SK-N-SH treated with all-trans-retinoic acid at 6 μM for 48 hours (cell line): Measurements from ENCODE around the gene MGLL.

Experiments
- ATAC-seq: fragments of 200-7000 bp; cut with Tn5 transposase; 3 replicates; pipeline ENCODE4 v1.9.1; 2020; ENCODE audit warnings: mild to moderate bottlenecking, moderate library complexity
- ARNTL ChIP-seq: fragments of 450-650 bp; formaldehyde crosslinking; IDR thresholded peaks from 2 replicates; pipeline ENCODE4 v1.5.0; 2020; ENCODE audit warnings: low read depth, mild to moderate bottlenecking, moderate library complexity, borderline replicate concordance
- BACH2 ChIP-seq: fragments of 250-450 bp; sonication (Bioruptor Pico); IDR thresholded peaks from 2 replicates; pipeline ENCODE4 v1.9.0; 2021; ENCODE audit warnings: mild to moderate bottlenecking, borderline replicate concordance
- CREB5 ChIP-seq: fragments of 250-450 bp; sonication (Bioruptor Pico); IDR thresholded peaks from 2 replicates; pipeline ENCODE4 v1.5.1; 2020; ENCODE audit warnings: low read depth, mild to moderate bottlenecking, moderate library complexity
- CSDC2 ChIP-seq: fragments of 250-450 bp; sonication (Bioruptor Pico); IDR thresholded peaks from 2 replicates; pipeline ENCODE4 v1.5.0; 2020; ENCODE audit warnings: mild to moderate bottlenecking, moderate library complexity
- CSRNP3 ChIP-seq: fragments of 250-450 bp; sonication (Bioruptor Pico); IDR thresholded peaks from 2 replicates; pipeline ENCODE4 v1.5.1; 2021; ENCODE audit warnings: mild to moderate bottlenecking, moderate library complexity
- ESRRG ChIP-seq: fragments of 250-450 bp; sonication (Bioruptor Pico); IDR thresholded peaks from 2 replicates; pipeline ENCODE4 v1.6.1; 2021; ENCODE audit warnings: mild to moderate bottlenecking
- GLIS3 ChIP-seq: fragments of 250-450 bp; sonication (Bioruptor Pico); IDR thresholded peaks from 2 replicates; pipeline ENCODE4 v1.5.0; 2020; ENCODE audit warnings: mild to moderate bottlenecking, moderate library complexity
- ISL1 ChIP-seq: fragments of 250-450 bp; sonication (Bioruptor Pico); IDR thresholded peaks from 2 replicates; pipeline ENCODE4 v2.1.2; 2022; ENCODE audit warnings: mild to moderate bottlenecking, moderate library complexity
- OSR1 ChIP-seq: fragments of 250-450 bp; sonication (Bioruptor Pico); IDR thresholded peaks from 2 replicates; pipeline ENCODE4 v1.8.0; 2022; ENCODE audit warnings: moderate library complexity, mild to moderate bottlenecking, inconsistent platforms
- PATZ1 ChIP-seq: fragments of 250-450 bp; sonication (Bioruptor Pico); IDR thresholded peaks from 2 replicates; pipeline ENCODE4 v1.8.0; 2020; ENCODE audit warnings: mild to moderate bottlenecking, moderate library complexity, borderline replicate concordance
- POU6F1 ChIP-seq: fragments of 250-450 bp; sonication (Bioruptor Pico); IDR thresholded peaks from 2 replicates; pipeline ENCODE4 v1.8.0; 2021; ENCODE audit warnings: low read depth, mild to moderate bottlenecking, moderate library complexity, borderline replicate concordance
- PPARA ChIP-seq: fragments of 250-450 bp; sonication (Bioruptor Pico); IDR thresholded peaks from 2 replicates; pipeline ENCODE4 v1.5.0; 2020; ENCODE audit warnings: mild to moderate bottlenecking, borderline replicate concordance
- SNAI2 ChIP-seq: fragments of 250-450 bp; sonication (Bioruptor Pico); IDR thresholded peaks from 2 replicates; pipeline ENCODE4 v1.5.0; 2020; ENCODE audit warnings: mild to moderate bottlenecking, moderate library complexity
- TCF4 ChIP-seq: fragments of 250-450 bp; sonication (Bioruptor Pico); IDR thresholded peaks from 2 replicates; pipeline ENCODE4 v1.8.0; 2021; ENCODE audit warnings: mild to moderate bottlenecking, moderate library complexity, borderline replicate concordance
- TOX ChIP-seq: fragments of 250-450 bp; sonication (Bioruptor Pico); IDR thresholded peaks from 2 replicates; pipeline ENCODE4 v1.8.0; 2021; ENCODE audit warnings: mild to moderate bottlenecking, moderate library complexity, borderline replicate concordance
- TSHZ2 ChIP-seq: fragments of 250-450 bp; sonication (Bioruptor Pico); IDR thresholded peaks from 2 replicates; pipeline ENCODE4 v1.5.0; 2020; ENCODE audit warnings: mild to moderate bottlenecking, moderate library complexity
- ZC3H10 ChIP-seq: fragments of 250-450 bp; sonication (Bioruptor Pico); IDR thresholded peaks from 2 replicates; pipeline ENCODE4 v1.5.1; 2021; ENCODE audit warnings: mild to moderate bottlenecking, moderate library complexity
- ZFP3 ChIP-seq: fragments of 250-450 bp; sonication (Bioruptor Pico); IDR thresholded peaks from 2 replicates; pipeline ENCODE4 v1.5.0; 2020; ENCODE audit warnings: mild to moderate bottlenecking, moderate library complexity
- ZFP30 ChIP-seq: fragments of 450-650 bp; formaldehyde crosslinking; IDR thresholded peaks from 2 replicates; pipeline ENCODE4 v1.5.0; 2022; ENCODE audit warnings: mild to moderate bottlenecking, moderate library complexity
- ZNF565 ChIP-seq: fragments of 450-650 bp; formaldehyde crosslinking; conservative IDR thresholded peaks from 2 replicates; pipeline ENCODE4 v1.5.0; 2020; ENCODE audit warnings: low read depth, mild to moderate bottlenecking, moderate library complexity
- ZNF70 ChIP-seq: fragments of 450-650 bp; formaldehyde crosslinking; IDR thresholded peaks from 2 replicates; pipeline ENCODE4 v1.5.0; 2020; ENCODE audit warnings: mild to moderate bottlenecking, moderate library complexity

Gene MGLL

GRCh38 chr3:127707851-127708411 is 114.4 kb downstream of the MGLL start:
- TF ChIP-seq ZNF70 (CRISPR knock-in tag): no peak
- TF ChIP-seq PATZ1 (CRISPR knock-in tag): no peak
- TF ChIP-seq TOX (CRISPR knock-in tag): no peak
- TF ChIP-seq CSDC2 (CRISPR knock-in tag): no peak
- no peak for TF ChIP-seq CREB5 (CRISPR knock-in tag)
- no peak for TF ChIP-seq SNAI2 (CRISPR knock-in tag)
- TF ChIP-seq TSHZ2 (CRISPR knock-in tag): no peak
- TF ChIP-seq ARNTL (CRISPR knock-in tag): no peak
- TF ChIP-seq TCF4: no peak
- TF ChIP-seq ZC3H10 (CRISPR knock-in tag): no peak
- no peak for TF ChIP-seq ZNF565 (CRISPR knock-in tag)
- no peak for TF ChIP-seq ISL1 (CRISPR knock-in tag)
- no peak for TF ChIP-seq ZFP30
- no peak for TF ChIP-seq CSRNP3 (CRISPR knock-in tag)
- TF ChIP-seq PPARA (CRISPR knock-in tag): no peak
- TF ChIP-seq ESRRG (CRISPR knock-in tag): no peak
- ATAC-seq: no peak

GRCh38 chr3:127706785-127707351 is 115.4 kb downstream of the MGLL start:
- ATAC-seq: no peak
- no peak for TF ChIP-seq TSHZ2 (CRISPR knock-in tag)
- no peak for TF ChIP-seq ARNTL (CRISPR knock-in tag)
- TF ChIP-seq GLIS3: no peak
- no peak for TF ChIP-seq ZC3H10 (CRISPR knock-in tag)
- TF ChIP-seq ZNF70 (CRISPR knock-in tag): no peak
- no peak for TF ChIP-seq OSR1 (CRISPR knock-in tag)
- TF ChIP-seq PPARA (CRISPR knock-in tag): no peak
- no peak for TF ChIP-seq TOX (CRISPR knock-in tag)
- TF ChIP-seq CSDC2 (CRISPR knock-in tag): no peak
- TF ChIP-seq BACH2: no peak
- TF ChIP-seq SNAI2 (CRISPR knock-in tag): no peak
- TF ChIP-seq CSRNP3 (CRISPR knock-in tag): no peak
- TF ChIP-seq POU6F1 (CRISPR knock-in tag): no peak
- TF ChIP-seq TCF4: no peak
- no peak for TF ChIP-seq ESRRG (CRISPR knock-in tag)
- TF ChIP-seq ZFP3 (CRISPR knock-in tag): no peak
